Measurements from ENCODE around the gene FOXS1. TPM values are rescaled to one million over a fixed set of nuclear protein-coding genes. Genes with fewer than 3 reads are reported as not detected.

FOXS1 gene
- total and polyA plus RNA-seq, 4 donors, result 1.4 to 3.2 (median 2.5) TPM

GRCh38 chr20:31851240-31851955 is 6.0 kb upstream of the FOXS1 start:
- TF ChIP-seq CTCF (IDR thresholded peaks at IDR 0.05; ENCODE audit: control extremely low read depth, extremely low read depth), result no peak
- Histone ChIP-seq H3K27me3 (ENCODE audit: control insufficient read depth in 3 of 3, insufficient read depth in 3 of 3, low read length in 2 of 3) (peaks cover 0 to 27% (median 6%) of the 10 kb centered on the region in 3 donors), H3K36me3 (ENCODE audit: control insufficient read depth in 4 of 4, insufficient read depth in 4 of 4, low read length in 4 of 4) (no peaks in the 10 kb centered on the region), H3K4me1 (ENCODE audit: control insufficient read depth in 5 of 5, insufficient read depth in 5 of 5, low read length in 5 of 5) (peaks cover 0 to 1% (median 0%) of the 10 kb centered on the region in 5 donors), H3K9ac (ENCODE audit: insufficient read depth in 1 of 2, low read length in 2 of 2) (no peak overlapping the region), H3K4me3 (peak overlapping the region; percentile 13), H3K27ac (ENCODE audit: low read depth in 1 of 2, low read length in 1 of 2) (no peak overlapping the region), H3K9me3 (ENCODE audit: control insufficient read depth in 4 of 4, insufficient read depth in 3 of 4, low read length in 3 of 4) (no peaks in the 10 kb centered on the region)
- 71 to 76% methylated on average over 11 of the region's 11 CpGs for WGBS, 2 donors
- no peak for DNase-seq
- ATAC-seq (ENCODE audit: insufficient read depth, low FRiP score), result no peak

DNA sequence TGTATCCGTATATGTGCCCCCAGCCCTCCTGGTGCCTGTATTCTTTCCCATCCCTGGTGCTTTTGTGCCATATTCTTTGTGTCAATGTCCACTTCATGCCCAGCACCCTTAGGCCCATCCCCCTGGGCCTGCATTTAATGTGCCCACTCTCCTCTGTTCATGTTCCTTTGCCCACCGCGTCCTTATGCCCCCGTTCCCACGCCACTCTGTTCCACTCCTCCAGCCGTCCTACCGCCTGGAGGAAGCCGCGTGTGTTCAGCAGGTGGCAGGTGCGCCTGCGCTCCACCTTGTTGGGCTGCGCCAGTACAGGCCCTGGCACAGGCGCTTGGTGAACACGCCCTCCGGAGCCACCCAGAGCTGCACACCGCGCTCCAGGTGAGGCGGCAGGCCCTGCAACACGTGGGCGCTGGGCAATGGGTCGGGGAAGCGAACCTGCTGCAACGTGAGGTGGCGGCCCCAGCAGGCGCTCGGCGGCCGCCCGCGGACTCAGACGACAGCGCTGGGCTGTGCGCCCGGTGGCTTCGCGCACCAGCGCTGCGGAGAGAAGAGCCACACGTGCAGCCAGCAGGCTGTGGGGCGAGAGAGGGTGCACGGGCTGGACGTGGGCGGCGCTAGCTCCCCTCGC is 4.0 kb upstream of the FOXS1 start:
- H3K4me1 ChIP-seq (ENCODE audit: control insufficient read depth in 5 of 5, insufficient read depth in 5 of 5, low read length in 5 of 5), result peaks cover 0 to 14% (median 3%) of the 10 kb centered on the region in 5 donors
- H3K27ac ChIP-seq (ENCODE audit: low read depth in 1 of 2, low read length in 1 of 2), result no peak overlapping the region
- no peak overlapping the region for H3K9ac ChIP-seq (ENCODE audit: insufficient read depth in 1 of 2, low read length in 2 of 2)
- H3K9me3 ChIP-seq (ENCODE audit: control insufficient read depth in 4 of 4, insufficient read depth in 3 of 4, low read length in 3 of 4), result no peaks in the 10 kb centered on the region
- H3K27me3 ChIP-seq (ENCODE audit: control insufficient read depth in 3 of 3, insufficient read depth in 3 of 3, low read length in 2 of 3), result peaks cover 0 to 21% (median 6%) of the 10 kb centered on the region in 3 donors
- DNase-seq (peak in 1 of 3 donors; percentile 31), ATAC-seq (ENCODE audit: insufficient read depth, low FRiP score) (no peak)
- TF ChIP-seq CTCF (IDR thresholded peaks at IDR 0.05; ENCODE audit: control extremely low read depth, extremely low read depth), result no peak
- no peak overlapping the region for H3K4me3 ChIP-seq
- no peaks in the 10 kb centered on the region for H3K36me3 ChIP-seq (ENCODE audit: control insufficient read depth in 4 of 4, insufficient read depth in 4 of 4, low read length in 4 of 4)
- 30 to 52% methylated on average over 45 of the region's 45 CpGs for WGBS, 2 donors

- 82 to 84% methylated on average over 32 of the region's 32 CpGs for WGBS, 2 donors
These were observed 2.9 kb upstream of the FOXS1 start for GRCh38 chr20:31848088-31848999.

More at GRCh38 chr20:31848088-31848999, 2.9 kb upstream of the FOXS1 start:
- ATAC-seq (ENCODE audit: insufficient read depth, low FRiP score), result no peak
- no peaks in the 10 kb centered on the region for H3K36me3 ChIP-seq (ENCODE audit: control insufficient read depth in 4 of 4, insufficient read depth in 4 of 4, low read length in 4 of 4)
- no peak overlapping the region for H3K9ac ChIP-seq (ENCODE audit: insufficient read depth in 1 of 2, low read length in 2 of 2)
- no peaks in the 10 kb centered on the region for H3K9me3 ChIP-seq (ENCODE audit: control insufficient read depth in 4 of 4, insufficient read depth in 3 of 4, low read length in 3 of 4)
- no peak overlapping the region for H3K4me3 ChIP-seq
- no peak overlapping the region for H3K27ac ChIP-seq (ENCODE audit: low read depth in 1 of 2, low read length in 1 of 2)
- no peak for TF ChIP-seq CTCF (IDR thresholded peaks at IDR 0.05; ENCODE audit: control extremely low read depth, extremely low read depth)
- H3K4me1 ChIP-seq (ENCODE audit: control insufficient read depth in 5 of 5, insufficient read depth in 5 of 5, low read length in 5 of 5), result peaks cover 0 to 23% (median 3%) of the 10 kb centered on the region in 5 donors
- no peak for DNase-seq
- H3K27me3 ChIP-seq (ENCODE audit: control insufficient read depth in 3 of 3, insufficient read depth in 3 of 3, low read length in 2 of 3), result peaks cover 0 to 21% (median 6%) of the 10 kb centered on the region in 3 donors

All from lung (tissue), 12 donors.